OCI-LY1 (cell line): ENCODE measurements around the gene OR2L13.

Experiments used
- H2AFZ ChIP-seq: fragments of 200-600 bp; sonication (generic), shearing (Covaris generic); 2 replicates; pipeline ENCODE4 v1.6.0; 2014; ENCODE audit warnings: antibody characterized with exemption, mild to moderate bottlenecking, low read length
- H3F3A ChIP-seq: fragments of 200-600 bp; sonication (generic), shearing (Covaris generic); 2 replicates; pipeline ENCODE4 v1.6.0; 2014; ENCODE audit warnings: mild to moderate bottlenecking, antibody characterized with exemption, low read length, moderate library complexity; ENCODE audit not compliant: insufficient read depth
- H3K27ac ChIP-seq: fragments of 200-600 bp; sonication (generic); 2 replicates; pipeline ENCODE4 v1.5.1; 2014; ENCODE audit warnings: low read length, mixed run types, mild to moderate bottlenecking, low read depth; ENCODE audit not compliant: poor library complexity, severe bottlenecking
- H3K27me3 ChIP-seq: fragments of 200-600 bp; sonication (generic); 2 replicates; pipeline ENCODE4 v1.6.0; 2014; ENCODE audit warnings: antibody characterized with exemption, mild to moderate bottlenecking, low read length, moderate library complexity; ENCODE audit not compliant: insufficient read depth
- H3K36me3 ChIP-seq: fragments of 200-600 bp; sonication (generic); 2 replicates; pipeline ENCODE4 v1.6.1; 2014; ENCODE audit warnings: mild to moderate bottlenecking, antibody characterized with exemption, low read length, moderate library complexity, mixed read lengths; ENCODE audit not compliant: insufficient read depth
- H3K4me1 ChIP-seq: fragments of 200-600 bp; sonication (generic); 2 replicates; pipeline ENCODE4 v1.5.1; 2014; ENCODE audit warnings: mild to moderate bottlenecking, low read length, moderate library complexity; ENCODE audit not compliant: insufficient read depth, severe bottlenecking
- H3K4me2 ChIP-seq: fragments of 200-600 bp; sonication (generic), shearing (Covaris generic); 2 replicates; pipeline ENCODE4 v1.6.1; 2014; ENCODE audit warnings: low read length
- H3K4me3 ChIP-seq: fragments of 200-600 bp; sonication (generic); 2 replicates; pipeline ENCODE4 v1.5.1; 2014; ENCODE audit warnings: low read length, low read depth, mild to moderate bottlenecking, mixed read lengths; ENCODE audit not compliant: poor library complexity, severe bottlenecking
- H3K79me2 ChIP-seq: fragments of 200-600 bp; shearing (Covaris generic); 2 replicates; pipeline ENCODE4 v1.6.1; 2016; ENCODE audit warnings: mixed run types, low read length, mixed read lengths; ENCODE audit not compliant: insufficient read depth
- H3K9ac ChIP-seq: fragments of 200-600 bp; sonication (generic), shearing (Covaris generic); 2 replicates; pipeline ENCODE4 v1.6.1; 2014; ENCODE audit warnings: mild to moderate bottlenecking, low read length, mixed read lengths
- H3K9me2 ChIP-seq: fragments of 200-600 bp; sonication (generic), shearing (Covaris generic); 2 replicates; pipeline ENCODE4 v1.6.1; 2014; ENCODE audit warnings: low read depth, mild to moderate bottlenecking, low read length, mixed read lengths
- H3K9me3 ChIP-seq: fragments of 200-600 bp; shearing (Covaris generic); 2 replicates; pipeline ENCODE4 v1.6.1; 2014; ENCODE audit warnings: low read length, mixed read lengths
- H4K20me1 ChIP-seq: fragments of 200-600 bp; sonication (generic), shearing (Covaris generic); 2 replicates; pipeline ENCODE4 v1.6.0; 2016; ENCODE audit warnings: mild to moderate bottlenecking, low read length; ENCODE audit not compliant: insufficient read depth
- CTCF ChIP-seq: fragments of 200-600 bp; sonication (generic), shearing (Covaris generic); IDR thresholded peaks from 2 replicates; pipeline ENCODE4 v1.5.1; 2017; ENCODE audit warnings: mild to moderate bottlenecking, antibody characterized with exemption, low read length, moderate library complexity, mixed read lengths
- EZH2 ChIP-seq: fragments of 200-600 bp; sonication (generic), shearing (Covaris generic); IDR thresholded peaks from 2 replicates; pipeline ENCODE4 v1.8.0; 2017; ENCODE audit warnings: borderline replicate concordance, mixed run types, mild to moderate bottlenecking, antibody characterized with exemption, low read length, moderate library complexity, mixed read lengths

The OR2L13 gene

GRCh38 chr1:248102847-248103246 lies 7.9 kb downstream of the OR2L13 start:
- Histone ChIP-seq H3K79me2 (no peaks in the 10 kb centered on the region), H3K4me1 (no peaks in the 10 kb centered on the region), H3K27me3 (no peaks in the 10 kb centered on the region), H3K9me2 (no peaks in the 10 kb centered on the region), H3K4me2 (no peak overlapping the region), H3K36me3 (no peaks in the 10 kb centered on the region), H3K9ac (no peak overlapping the region), H2AFZ (no peak overlapping the region), H3K9me3 (no peaks in the 10 kb centered on the region), H4K20me1 (no peaks in the 10 kb centered on the region), H3K4me3 (no peak overlapping the region), H3F3A (no peaks in the 10 kb centered on the region), H3K27ac (no peak overlapping the region)
- TF ChIP-seq EZH2: no peak

GRCh38 chr1:248111157-248111556 lies 16.2 kb downstream of the OR2L13 start:
- Histone ChIP-seq H4K20me1 (no peaks in the 10 kb centered on the region), H3K9ac (no peak overlapping the region), H3K9me2 (no peaks in the 10 kb centered on the region), H2AFZ (no peak overlapping the region), H3K36me3 (no peaks in the 10 kb centered on the region), H3K27ac (no peak overlapping the region), H3K4me2 (no peak overlapping the region), H3K27me3 (no peaks in the 10 kb centered on the region), H3F3A (no peaks in the 10 kb centered on the region), H3K4me1 (no peaks in the 10 kb centered on the region), H3K4me3 (no peak overlapping the region), H3K9me3 (peaks cover 6% of the 10 kb centered on the region; the same call in 1 of the 2 replicates), H3K79me2 (no peaks in the 10 kb centered on the region)
- TF ChIP-seq CTCF: no peak
- TF ChIP-seq EZH2: no peak

DNA sequence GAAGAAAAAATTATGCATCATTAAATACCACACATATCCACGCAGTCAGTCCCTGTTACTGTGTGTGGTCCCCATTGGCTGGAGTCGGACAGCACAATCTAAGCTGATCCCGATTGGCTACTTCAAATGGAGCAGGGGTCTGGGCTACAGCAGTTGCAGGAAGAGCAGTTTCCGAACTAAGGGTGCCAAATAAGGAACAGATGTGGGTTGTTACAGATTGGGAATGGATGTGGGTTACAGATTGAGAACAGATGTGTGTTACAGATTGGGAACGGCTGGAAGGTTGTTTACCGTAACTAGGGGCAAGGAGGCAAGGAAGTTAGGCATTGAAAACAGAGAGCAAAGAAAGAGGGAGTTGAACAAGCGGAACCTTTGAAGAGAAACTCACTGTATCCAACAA lies 19.9 kb downstream of the OR2L13 start:
- Histone ChIP-seq H3K4me2 (no peak overlapping the region), H4K20me1 (no peaks in the 10 kb centered on the region), H3K9me3 (peaks cover 6% of the 10 kb centered on the region; the same call in 1 of the 2 replicates), H3K4me3 (no peak overlapping the region), H3F3A (no peaks in the 10 kb centered on the region), H3K27ac (no peak overlapping the region), H2AFZ (no peak overlapping the region), H3K9me2 (no peaks in the 10 kb centered on the region), H3K9ac (no peak overlapping the region), H3K27me3 (no peaks in the 10 kb centered on the region), H3K36me3 (no peaks in the 10 kb centered on the region), H3K4me1 (no peaks in the 10 kb centered on the region), H3K79me2 (no peaks in the 10 kb centered on the region)
- TF ChIP-seq CTCF (no peak), EZH2 (no peak)

- no peaks in the 10 kb centered on the region for H3K36me3 ChIP-seq
- H4K20me1 ChIP-seq: no peaks in the 10 kb centered on the region
- H3K9ac ChIP-seq: no peak overlapping the region
- no peaks in the 10 kb centered on the region for H3K9me2 ChIP-seq
- no peaks in the 10 kb centered on the region for H3K79me2 ChIP-seq
- TF ChIP-seq CTCF: no peak
- H3K4me3 ChIP-seq: no peak overlapping the region
- no peak overlapping the region for H3K27ac ChIP-seq
- no peaks in the 10 kb centered on the region for H3K27me3 ChIP-seq
- no peaks in the 10 kb centered on the region for H3K9me3 ChIP-seq
- no peak overlapping the region for H2AFZ ChIP-seq
- H3K4me2 ChIP-seq: no peak overlapping the region
- no peaks in the 10 kb centered on the region for H3K4me1 ChIP-seq
- H3F3A ChIP-seq: no peaks in the 10 kb centered on the region
Measured at GRCh38 chr1:248127653-248128052, 32.7 kb downstream of the OR2L13 start.
